AG04449 (cell line): Measurements from ENCODE around the gene TUT1.

Experiments used
- CTCF ChIA-PET: fragments of 350-600 bp; formaldehyde crosslinking; extraction: SDS; loops from one replicate; lab custom pipeline; 2021; ENCODE audit warnings: antibody characterized with exemption; lab: Yijun Ruan, JAX
- POLR2A ChIA-PET: fragments of 400-600, 350-600 bp; formaldehyde crosslinking; extraction: SDS; loops from one replicate; lab custom pipeline; 2020; ENCODE audit warnings: antibody characterized with exemption, inconsistent platforms; lab: Yijun Ruan, JAX
- DNase-seq: peaks from one replicate; pipeline ENCODE4 v3.0.0-alpha.2; 2010; ENCODE audit warnings: low read depth, low spot score
- H3K4me3 ChIP-seq: 2 replicates; pipeline ENCODE4 v1.5.1; 2011; ENCODE audit warnings: low read depth, mild to moderate bottlenecking, control low read depth, low read length
- CTCF ChIP-seq: IDR thresholded peaks from one replicate; pipeline ENCODE4 v1.5.1; 2011; ENCODE audit warnings: mild to moderate bottlenecking, moderate library complexity, low read length, control low read depth, inconsistent platforms; ENCODE audit not compliant: insufficient read depth; ENCODE audit errors: missing control alignments

TUT1 gene

GRCh38 chr11:62611705-62612365 is 20.5 kb upstream of the TUT1 start:
- TF ChIP-seq CTCF = no peak
- CTCF ChIA-PET = interaction anchor here (0.6 to 12.0 kb wide), 18 partner anchors 9 to 230 kb away, joined by 3 to 95 read pairs (median 3); partner anchors contain the start of genes B3GAT3, EEF1G, LRRN4CL and MTA2
- no peak for DNase-seq
- POLR2A ChIA-PET = interaction anchor here (1.0 to 3.0 kb wide), 5 partner anchors 10 to 54 kb away, joined by 3 to 14 read pairs (median 8); partner anchors contain the start of genes B3GAT3, C11orf98, CSKMT and EEF1G
- peak overlapping the region; percentile 75 for H3K4me3 ChIP-seq

DNA sequence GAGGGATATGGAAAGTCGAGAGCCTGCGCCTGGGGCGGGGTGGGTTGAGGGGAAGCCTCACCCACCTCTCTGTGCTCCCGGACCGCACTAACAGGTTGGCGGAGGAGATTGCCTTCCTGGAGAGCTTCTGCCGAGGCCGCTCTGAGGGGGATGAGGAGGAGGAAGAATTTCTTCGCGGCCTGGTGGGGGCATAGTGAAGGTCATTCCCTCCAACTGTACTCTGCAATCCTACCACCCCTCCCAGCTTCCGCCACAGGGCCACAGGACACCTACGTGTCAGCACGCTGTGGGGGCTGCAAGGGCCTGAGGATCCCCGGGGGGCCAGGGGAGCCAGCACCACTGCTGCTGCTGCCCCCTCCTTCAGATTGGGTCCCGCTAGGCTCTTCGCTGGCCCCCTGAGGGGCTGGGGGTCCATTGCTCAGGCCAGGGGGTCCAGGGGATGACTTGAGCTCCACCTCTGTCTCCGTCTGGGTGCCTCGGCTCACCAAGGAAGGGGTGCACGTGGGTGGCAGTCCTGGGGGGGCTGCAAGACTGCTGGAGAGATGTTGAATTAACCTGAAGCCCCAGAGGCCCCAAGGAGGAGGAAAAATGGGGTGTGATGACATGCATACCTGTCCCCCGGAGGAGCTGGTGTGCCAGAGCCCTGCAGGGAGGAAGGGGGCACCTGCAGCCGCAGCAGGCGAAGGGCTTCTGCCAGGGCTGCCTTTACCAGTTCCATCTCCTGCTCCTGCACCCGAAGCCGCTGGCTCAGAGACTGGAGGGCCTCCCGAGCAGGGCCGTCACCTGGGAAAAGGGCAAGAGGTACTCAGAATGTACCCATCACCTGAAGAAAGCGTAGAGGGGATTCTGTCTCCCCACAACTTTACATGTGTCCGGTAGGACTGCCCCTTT is 19.7 kb upstream of the TUT1 start:
- ChIA-PET CTCF (interaction anchor here (0.9 to 12.0 kb wide), 17 partner anchors 10 to 229 kb away, joined by 3 to 95 read pairs (median 3); partner anchors contain the start of genes B3GAT3, EEF1G, LRRN4CL and MTA2), POLR2A (interaction anchor here (1.0 to 3.0 kb wide), 5 partner anchors 9 to 54 kb away, joined by 3 to 14 read pairs (median 8); partner anchors contain the start of genes B3GAT3, C11orf98, CSKMT and EEF1G)
- H3K4me3 ChIP-seq = peak overlapping the region; percentile 75
- TF ChIP-seq CTCF = no peak
- no peak for DNase-seq

GRCh38 chr11:62610403-62610802 is 19.1 kb upstream of the TUT1 start:
- CTCF ChIA-PET = interaction anchor here (0.7 to 12.0 kb wide), 8 partner anchors 9 to 177 kb away, joined by 3 to 95 read pairs (median 7); partner anchors contain the start of genes B3GAT3, EEF1G, LRRN4CL and MTA2
- DNase-seq = no peak
- POLR2A ChIA-PET = interaction anchor here (1.7 kb wide), 3 partner anchors 9 to 55 kb away, joined by 7 to 14 read pairs (median 8); partner anchors contain the start of genes C11orf98, CSKMT, MTA2 and TUT1
- H3K4me3 ChIP-seq = peak overlapping the region; percentile 3; the same call in 1 of the 2 replicates
- TF ChIP-seq CTCF = no peak

DNA sequence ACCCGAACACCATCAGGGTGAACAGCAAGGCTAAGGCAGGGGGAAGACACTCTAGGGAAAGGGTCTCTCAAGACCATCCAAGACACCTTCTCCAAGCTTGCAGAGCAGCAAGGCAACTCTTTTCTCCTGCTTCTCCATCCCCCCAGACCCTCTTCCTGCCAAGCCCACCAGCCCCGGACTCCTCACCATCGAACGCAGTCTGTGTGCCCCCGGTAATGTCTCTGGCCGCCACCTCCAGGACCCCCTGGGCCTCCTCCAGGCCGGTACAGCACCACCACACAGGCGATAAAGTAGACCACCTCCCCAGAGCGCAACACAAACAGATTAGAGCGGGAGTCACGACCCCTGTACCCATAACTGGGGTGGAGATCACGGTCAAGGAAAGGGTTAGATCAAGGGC is 17.5 kb upstream of the TUT1 start:
- no peak for TF ChIP-seq CTCF
- ChIA-PET POLR2A (no interaction called here), CTCF (interaction anchor here (2.0 to 12.0 kb wide), 3 partner anchors 13 to 184 kb away, joined by 5 to 95 read pairs (median 49); partner anchors contain the start of genes B3GAT3 and TUT1)
- no peak overlapping the region for H3K4me3 ChIP-seq
- DNase-seq = no peak

DNA sequence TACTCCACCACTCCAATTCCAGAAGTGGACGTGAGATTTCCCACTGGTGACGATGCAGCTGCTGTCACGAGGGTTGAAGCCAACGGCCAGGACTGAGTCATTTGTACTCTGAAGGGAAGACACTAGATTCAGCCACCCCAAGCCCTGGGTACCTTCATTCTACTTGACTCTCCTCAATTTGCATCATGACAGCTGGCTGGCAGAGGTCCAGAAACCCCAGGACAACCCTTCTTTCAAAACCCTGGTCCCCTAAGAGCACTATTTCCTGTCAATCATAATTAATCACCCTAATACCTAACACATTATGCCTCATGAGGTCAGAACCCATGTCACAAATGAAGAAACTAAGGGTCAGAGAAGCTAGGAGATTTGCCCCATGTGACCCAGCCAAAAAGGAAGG is 16.4 kb upstream of the TUT1 start:
- DNase-seq = no peak
- ChIA-PET POLR2A (interaction anchor here (0.9 kb wide), 1 partner anchor 16 kb away, joined by 4 read pairs; the partner anchor contains the start of gene TUT1), CTCF (interaction anchor here (1.4 to 12.0 kb wide), 4 partner anchors 8 to 183 kb away, joined by 4 to 95 read pairs (median 27); partner anchors contain the start of genes B3GAT3 and TUT1)
- H3K4me3 ChIP-seq = no peak overlapping the region
- TF ChIP-seq CTCF = no peak
